ENCODE data around the gene TSPEAR.

DNA sequence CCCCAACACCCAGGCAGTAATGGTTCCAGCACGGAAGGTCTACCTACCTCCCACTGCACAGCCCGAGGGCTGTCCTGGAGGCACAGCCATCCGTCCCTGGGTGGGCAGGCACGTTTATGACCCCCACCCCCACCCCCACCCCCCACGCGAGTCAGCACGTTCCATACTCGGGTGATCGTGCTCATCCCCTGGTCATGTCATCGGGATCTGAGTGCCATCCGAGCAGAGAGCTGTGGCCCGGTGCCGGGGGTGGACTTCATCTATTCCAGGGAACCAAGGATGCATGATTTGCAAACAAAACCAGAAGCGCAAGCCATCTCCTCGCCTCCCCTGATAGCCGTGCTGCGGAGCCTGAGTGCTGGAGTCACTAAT is 1.1 kb downstream of the TSPEAR start:
- TF ChIP-seq, protein P1, sequence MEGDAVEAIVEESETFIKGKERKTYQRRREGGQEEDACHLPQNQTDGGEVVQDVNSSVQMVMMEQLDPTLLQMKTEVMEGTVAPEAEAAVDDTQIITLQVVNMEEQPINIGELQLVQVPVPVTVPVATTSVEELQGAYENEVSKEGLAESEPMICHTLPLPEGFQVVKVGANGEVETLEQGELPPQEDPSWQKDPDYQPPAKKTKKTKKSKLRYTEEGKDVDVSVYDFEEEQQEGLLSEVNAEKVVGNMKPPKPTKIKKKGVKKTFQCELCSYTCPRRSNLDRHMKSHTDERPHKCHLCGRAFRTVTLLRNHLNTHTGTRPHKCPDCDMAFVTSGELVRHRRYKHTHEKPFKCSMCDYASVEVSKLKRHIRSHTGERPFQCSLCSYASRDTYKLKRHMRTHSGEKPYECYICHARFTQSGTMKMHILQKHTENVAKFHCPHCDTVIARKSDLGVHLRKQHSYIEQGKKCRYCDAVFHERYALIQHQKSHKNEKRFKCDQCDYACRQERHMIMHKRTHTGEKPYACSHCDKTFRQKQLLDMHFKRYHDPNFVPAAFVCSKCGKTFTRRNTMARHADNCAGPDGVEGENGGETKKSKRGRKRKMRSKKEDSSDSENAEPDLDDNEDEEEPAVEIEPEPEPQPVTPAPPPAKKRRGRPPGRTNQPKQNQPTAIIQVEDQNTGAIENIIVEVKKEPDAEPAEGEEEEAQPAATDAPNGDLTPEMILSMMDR (IDR thresholded peaks at IDR 0.05): no peak
- TF ChIP-seq POLR2A (IDR thresholded peaks at IDR 0.05) (no peak), EP300 (IDR thresholded peaks at IDR 0.05) (no peak)
